Measurements from ENCODE around the gene PGLYRP4.

The PGLYRP4 gene

GRCh38 chr1:153374071-153374470, 25.4 kb upstream of the PGLYRP4 start:
- DNase-seq, result no peak

- no peak for DNase-seq
These were observed 23.9 kb upstream of the PGLYRP4 start for GRCh38 chr1:153372571-153372970.

- no peak for DNase-seq
These were observed 22.6 kb upstream of the PGLYRP4 start for GRCh38 chr1:153371231-153371630.

GRCh38 chr1:153370146-153370545, 21.5 kb upstream of the PGLYRP4 start:
- DNase-seq, result no peak

GRCh38 chr1:153368495-153368894, 19.9 kb upstream of the PGLYRP4 start:
- DNase-seq, result no peak

- DNase-seq, result no peak
These were observed 18.4 kb upstream of the PGLYRP4 start for GRCh38 chr1:153367090-153367489.

- DNase-seq, result no peak
These were observed 17.6 kb upstream of the PGLYRP4 start for GRCh38 chr1:153366261-153366660.

- no peak for DNase-seq
These were observed 17.1 kb upstream of the PGLYRP4 start for GRCh38 chr1:153365696-153366095.

- DNase-seq, result no peak
These were observed 16.4 kb upstream of the PGLYRP4 start for GRCh38 chr1:153364766-153365666.

- DNase-seq, result no peak
These were observed 15.5 kb upstream of the PGLYRP4 start for GRCh38 chr1:153364156-153364555.

GRCh38 chr1:153363641-153364040, 15.0 kb upstream of the PGLYRP4 start:
- DNase-seq, result no peak

- no peak for DNase-seq
These were observed 13.6 kb upstream of the PGLYRP4 start for GRCh38 chr1:153362187-153362775.

GRCh38 chr1:153361480-153362109, 13.0 kb upstream of the PGLYRP4 start:
- no peak for DNase-seq

GRCh38 chr1:153360592-153361479, 12.2 kb upstream of the PGLYRP4 start:
- no peak for DNase-seq

GRCh38 chr1:153360190-153360589, 11.5 kb upstream of the PGLYRP4 start:
- no peak for DNase-seq

GRCh38 chr1:153359241-153359640, 10.6 kb upstream of the PGLYRP4 start:
- no peak for DNase-seq

GRCh38 chr1:153358691-153358975, 10.0 kb upstream of the PGLYRP4 start:
- no peak for DNase-seq

GRCh38 chr1:153357853-153358690, 9.4 kb upstream of the PGLYRP4 start, which contains the start of gene S100A9:
S100A9 (plus strand) TSS chr1:153357854; CDS start chr1:153358284, 430 bp downstream.
- DNase-seq, result no peak

GRCh38 chr1:153357076-153357852, 8.6 kb upstream of the PGLYRP4 start:
- DNase-seq, result peak; percentile 12

- no peak for DNase-seq
These were observed 7.9 kb upstream of the PGLYRP4 start for GRCh38 chr1:153356392-153357075.

All from CD4-positive, alpha-beta T cell treated with Interleukin-4 for 4 hours (primary cell).